ENCODE results near the gene TSHZ1. TPM values are rescaled to one million over a fixed set of nuclear protein-coding genes. Genes with fewer than 3 reads are reported as not detected.

The TSHZ1 gene
- total RNA-seq, 1 donor from 2014 or later: 16.3 TPM

- no peaks in the 10 kb centered on the region for H3K9me3 Mint-ChIP-seq (ENCODE audit: unreplicated experiment)
- peaks cover 4% of the 10 kb centered on the region for H3K36me3 Mint-ChIP-seq (ENCODE audit: low read depth, unreplicated experiment)
- no peak overlapping the region for H3K27ac Mint-ChIP-seq (ENCODE audit: unreplicated experiment)
- peaks cover 15% of the 10 kb centered on the region for H3K4me1 Mint-ChIP-seq (ENCODE audit: unreplicated experiment)
- H3K27me3 Mint-ChIP-seq (ENCODE audit: unreplicated experiment): peaks cover 2% of the 10 kb centered on the region
- H3K4me3 Mint-ChIP-seq (ENCODE audit: unreplicated experiment): no peak overlapping the region
- no peak for DNase-seq (ENCODE audit: low spot score)
- no peak for TF ChIP-seq CTCF (IDR thresholded peaks at IDR 0.05; ENCODE audit: unreplicated experiment)
These were observed 42.0 kb upstream of the TSHZ1 start for GRCh38 chr18:75168619-75169018.

GRCh38 chr18:75169411-75169810, 41.2 kb upstream of the TSHZ1 start:
- no peak overlapping the region for H3K4me3 Mint-ChIP-seq (ENCODE audit: unreplicated experiment)
- no peak for TF ChIP-seq CTCF (IDR thresholded peaks at IDR 0.05; ENCODE audit: unreplicated experiment)

GRCh38 chr18:75170022-75170789, 40.4 kb upstream of the TSHZ1 start:
- Mint-ChIP-seq H3K9me3 (ENCODE audit: unreplicated experiment) (no peaks in the 10 kb centered on the region), H3K4me3 (ENCODE audit: unreplicated experiment) (no peak overlapping the region), H3K27me3 (ENCODE audit: unreplicated experiment) (peaks cover 2% of the 10 kb centered on the region), H3K4me1 (ENCODE audit: unreplicated experiment) (peaks cover 15% of the 10 kb centered on the region), H3K27ac (ENCODE audit: unreplicated experiment) (no peak overlapping the region), H3K36me3 (ENCODE audit: low read depth, unreplicated experiment) (peaks cover 4% of the 10 kb centered on the region)
- DNase-seq (ENCODE audit: low spot score): no peak
- no peak for TF ChIP-seq CTCF (IDR thresholded peaks at IDR 0.05; ENCODE audit: unreplicated experiment)

More at GRCh38 chr18:75169411-75169810, 41.2 kb upstream of the TSHZ1 start:
- H3K4me1 Mint-ChIP-seq (ENCODE audit: unreplicated experiment): peaks cover 15% of the 10 kb centered on the region
- no peak overlapping the region for H3K27ac Mint-ChIP-seq (ENCODE audit: unreplicated experiment)
- no peak for DNase-seq (ENCODE audit: low spot score)
- peaks cover 4% of the 10 kb centered on the region for H3K36me3 Mint-ChIP-seq (ENCODE audit: low read depth, unreplicated experiment)
- no peaks in the 10 kb centered on the region for H3K9me3 Mint-ChIP-seq (ENCODE audit: unreplicated experiment)
- H3K27me3 Mint-ChIP-seq (ENCODE audit: unreplicated experiment): peaks cover 2% of the 10 kb centered on the region

GRCh38 chr18:75170916-75171315, 39.7 kb upstream of the TSHZ1 start:
- TF ChIP-seq CTCF (IDR thresholded peaks at IDR 0.05; ENCODE audit: unreplicated experiment): no peak
- Mint-ChIP-seq H3K27me3 (ENCODE audit: unreplicated experiment) (peaks cover 2% of the 10 kb centered on the region), H3K36me3 (ENCODE audit: low read depth, unreplicated experiment) (peaks cover 4% of the 10 kb centered on the region), H3K27ac (ENCODE audit: unreplicated experiment) (no peak overlapping the region), H3K4me3 (ENCODE audit: unreplicated experiment) (no peak overlapping the region), H3K4me1 (ENCODE audit: unreplicated experiment) (peaks cover 15% of the 10 kb centered on the region), H3K9me3 (ENCODE audit: unreplicated experiment) (no peaks in the 10 kb centered on the region)
- no peak for DNase-seq (ENCODE audit: low spot score)
